ENCODE measurements around the gene MEF2C.
A peak's percentile ranks its signal among the peaks of the same experiment; 100 is the strongest.

The MEF2C gene

GRCh38 chr5:88885002-88885401 lies 2.0 kb upstream of the MEF2C start:
- Histone ChIP-seq H3K79me2 (ENCODE audit: insufficient read depth, low read length) (peaks cover 28% of the 10 kb centered on the region), H3K27ac (ENCODE audit: low read depth, low read length, poor library complexity, severe bottlenecking) (peak overlapping the region; percentile 71), H3K4me1 (ENCODE audit: insufficient read depth, low read length, severe bottlenecking) (peaks cover 68% of the 10 kb centered on the region), H3K9me2 (ENCODE audit: low read depth, low read length) (no peaks in the 10 kb centered on the region), H3K36me3 (ENCODE audit: insufficient read depth, low read length) (no peaks in the 10 kb centered on the region), H3K9me3 (ENCODE audit: low read length) (no peaks in the 10 kb centered on the region), H4K20me1 (ENCODE audit: insufficient read depth, low read length) (no peaks in the 10 kb centered on the region), H2AFZ (ENCODE audit: low read length) (no peak overlapping the region), H3K9ac (ENCODE audit: low read length) (no peak overlapping the region), H3F3A (ENCODE audit: insufficient read depth, low read length) (no peaks in the 10 kb centered on the region; the same call in 1 of the 2 replicates), H3K27me3 (ENCODE audit: insufficient read depth, low read length) (no peaks in the 10 kb centered on the region), H3K4me3 (ENCODE audit: low read depth, low read length, poor library complexity, severe bottlenecking) (no peak overlapping the region), H3K4me2 (ENCODE audit: low read length) (peak overlapping the region; percentile 90)
- TF ChIP-seq CTCF (IDR thresholded peaks at IDR 0.05; ENCODE audit: low read length) (no peak), EZH2 (IDR thresholded peaks at IDR 0.05; ENCODE audit: borderline replicate concordance, low read length) (no peak)

GRCh38 chr5:88884608-88884877 lies 1.6 kb upstream of the MEF2C start:
- H3F3A ChIP-seq (ENCODE audit: insufficient read depth, low read length), result no peaks in the 10 kb centered on the region; the same call in 1 of the 2 replicates
- peak overlapping the region; percentile 90 for H3K4me2 ChIP-seq (ENCODE audit: low read length)
- no peak overlapping the region for H2AFZ ChIP-seq (ENCODE audit: low read length)
- peak overlapping the region; percentile 98 for H3K9ac ChIP-seq (ENCODE audit: low read length)
- H3K79me2 ChIP-seq (ENCODE audit: insufficient read depth, low read length), result peaks cover 33% of the 10 kb centered on the region
- no peaks in the 10 kb centered on the region for H4K20me1 ChIP-seq (ENCODE audit: insufficient read depth, low read length)
- peaks cover 68% of the 10 kb centered on the region for H3K4me1 ChIP-seq (ENCODE audit: insufficient read depth, low read length, severe bottlenecking)
- H3K27me3 ChIP-seq (ENCODE audit: insufficient read depth, low read length), result no peaks in the 10 kb centered on the region
- no peaks in the 10 kb centered on the region for H3K9me3 ChIP-seq (ENCODE audit: low read length)
- no peak for TF ChIP-seq EZH2 (IDR thresholded peaks at IDR 0.05; ENCODE audit: borderline replicate concordance, low read length)
- no peak for TF ChIP-seq CTCF (IDR thresholded peaks at IDR 0.05; ENCODE audit: low read length)
- H3K27ac ChIP-seq (ENCODE audit: low read depth, low read length, poor library complexity, severe bottlenecking), result peak overlapping the region; percentile 71
- H3K36me3 ChIP-seq (ENCODE audit: insufficient read depth, low read length), result no peaks in the 10 kb centered on the region
- H3K9me2 ChIP-seq (ENCODE audit: low read depth, low read length), result no peaks in the 10 kb centered on the region
- peak overlapping the region; percentile 94 for H3K4me3 ChIP-seq (ENCODE audit: low read depth, low read length, poor library complexity, severe bottlenecking)

GRCh38 chr5:88883836-88884607 lies 1.0 kb upstream of the MEF2C start:
- Histone ChIP-seq H3K9me2 (ENCODE audit: low read depth, low read length) (no peaks in the 10 kb centered on the region), H3K27ac (ENCODE audit: low read depth, low read length, poor library complexity, severe bottlenecking) (peak overlapping the region; percentile 71), H3K4me3 (ENCODE audit: low read depth, low read length, poor library complexity, severe bottlenecking) (peak overlapping the region; percentile 94), H3K4me1 (ENCODE audit: insufficient read depth, low read length, severe bottlenecking) (peaks cover 67% of the 10 kb centered on the region), H3F3A (ENCODE audit: insufficient read depth, low read length) (no peaks in the 10 kb centered on the region; the same call in 1 of the 2 replicates), H3K9ac (ENCODE audit: low read length) (peak overlapping the region; percentile 98), H3K9me3 (ENCODE audit: low read length) (no peaks in the 10 kb centered on the region), H3K79me2 (ENCODE audit: insufficient read depth, low read length) (peaks cover 38% of the 10 kb centered on the region), H3K36me3 (ENCODE audit: insufficient read depth, low read length) (no peaks in the 10 kb centered on the region), H3K27me3 (ENCODE audit: insufficient read depth, low read length) (no peaks in the 10 kb centered on the region), H2AFZ (ENCODE audit: low read length) (no peak overlapping the region), H4K20me1 (ENCODE audit: insufficient read depth, low read length) (no peaks in the 10 kb centered on the region), H3K4me2 (ENCODE audit: low read length) (peak overlapping the region; percentile 90)
- TF ChIP-seq CTCF (IDR thresholded peaks at IDR 0.05; ENCODE audit: low read length), result 0 out of 2 replicates have a peak, but pooled peaks have one; percentile 11
- no peak for TF ChIP-seq EZH2 (IDR thresholded peaks at IDR 0.05; ENCODE audit: borderline replicate concordance, low read length)
